HG03460 (cell line): ENCODE data around the gene SNAPC4.
A peak's percentile ranks its signal among the peaks of the same experiment; 100 is the strongest.

Source experiments
- ATAC-seq: cut with Tn5 transposase; IDR thresholded peaks from one replicate; pipeline ENCODE4 v1.9.1; 2021; ENCODE audit not compliant: unreplicated experiment

SNAPC4 gene

DNA sequence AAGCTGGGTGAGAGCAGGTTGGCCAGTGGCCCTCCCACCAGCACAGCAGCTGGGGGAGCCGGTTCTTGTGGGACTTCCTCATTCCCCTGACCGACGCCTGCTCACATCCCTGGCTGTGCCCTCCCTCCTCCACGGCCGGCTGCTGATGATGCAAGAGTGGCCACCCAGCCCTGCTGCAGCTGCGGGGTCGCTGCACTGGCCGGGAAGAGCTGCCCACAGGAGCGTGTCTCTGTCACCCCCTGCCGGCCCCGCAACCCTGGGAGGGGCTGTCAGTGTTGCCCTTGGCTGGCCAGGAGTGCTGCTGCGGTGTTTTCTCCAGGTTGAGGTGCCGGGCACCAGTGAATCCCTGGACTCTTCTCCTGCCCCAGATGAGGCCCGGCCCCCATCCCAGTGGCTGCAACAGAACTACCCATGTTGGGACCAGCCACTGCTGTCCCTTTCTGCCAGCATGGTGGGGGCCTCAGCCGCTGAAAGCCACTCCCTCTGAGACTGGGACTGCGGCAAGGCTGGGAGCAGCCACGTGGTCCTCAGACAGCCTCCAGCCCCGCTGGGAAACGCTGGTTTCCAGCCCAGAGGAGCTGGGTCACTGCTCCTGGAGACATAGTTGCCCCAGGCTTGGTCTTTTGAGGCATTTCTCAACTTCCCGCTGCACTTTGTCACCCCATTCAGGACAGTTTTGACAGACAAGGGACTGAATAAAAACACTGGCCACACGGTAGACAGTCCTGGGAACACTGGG lies 27.2 kb downstream of the SNAPC4 start:
- no peak for ATAC-seq

DNA sequence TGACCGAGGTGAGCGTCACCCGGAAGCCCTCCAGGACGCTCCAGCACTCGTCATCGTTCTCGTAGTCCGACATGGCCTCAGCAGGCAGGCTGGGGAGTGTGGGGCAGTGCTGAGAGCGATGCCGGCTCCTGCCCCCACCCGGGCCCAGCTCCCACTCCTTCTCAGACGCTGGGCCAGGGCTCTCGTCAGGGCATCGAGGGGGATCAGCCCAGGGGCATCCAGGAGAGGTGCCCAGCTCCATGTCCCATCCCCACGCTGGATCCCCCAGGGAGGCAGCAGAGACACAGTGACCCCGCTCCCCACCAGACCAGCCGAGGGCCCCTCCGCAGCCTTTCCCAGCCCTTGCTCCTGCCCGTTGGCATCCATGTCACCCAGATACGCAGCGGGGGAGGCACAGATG lies 28.0 kb downstream of the SNAPC4 start:
- no peak for ATAC-seq

GRCh38 chr9:136371533-136371880 lies 28.5 kb downstream of the SNAPC4 start:
- ATAC-seq, result no peak

GRCh38 chr9:136370687-136371532 lies 29.1 kb downstream of the SNAPC4 start:
- ATAC-seq, result no peak

GRCh38 chr9:136370037-136370436 lies 29.9 kb downstream of the SNAPC4 start:
- ATAC-seq, result no peak

GRCh38 chr9:136368190-136368589 lies 31.8 kb downstream of the SNAPC4 start:
- ATAC-seq, result no peak

GRCh38 chr9:136367296-136368145 lies 32.4 kb downstream of the SNAPC4 start:
- no peak for ATAC-seq

- ATAC-seq, result no peak
Measured at GRCh38 chr9:136366826-136367225, 33.1 kb downstream of the SNAPC4 start.

- no peak for ATAC-seq
Measured at GRCh38 chr9:136365775-136366222, 34.2 kb downstream of the SNAPC4 start.

GRCh38 chr9:136364942-136365774 lies 34.8 kb downstream of the SNAPC4 start:
- ATAC-seq, result no peak

- no peak for ATAC-seq
Measured at GRCh38 chr9:136363949-136364748, 35.8 kb downstream of the SNAPC4 start.

DNA sequence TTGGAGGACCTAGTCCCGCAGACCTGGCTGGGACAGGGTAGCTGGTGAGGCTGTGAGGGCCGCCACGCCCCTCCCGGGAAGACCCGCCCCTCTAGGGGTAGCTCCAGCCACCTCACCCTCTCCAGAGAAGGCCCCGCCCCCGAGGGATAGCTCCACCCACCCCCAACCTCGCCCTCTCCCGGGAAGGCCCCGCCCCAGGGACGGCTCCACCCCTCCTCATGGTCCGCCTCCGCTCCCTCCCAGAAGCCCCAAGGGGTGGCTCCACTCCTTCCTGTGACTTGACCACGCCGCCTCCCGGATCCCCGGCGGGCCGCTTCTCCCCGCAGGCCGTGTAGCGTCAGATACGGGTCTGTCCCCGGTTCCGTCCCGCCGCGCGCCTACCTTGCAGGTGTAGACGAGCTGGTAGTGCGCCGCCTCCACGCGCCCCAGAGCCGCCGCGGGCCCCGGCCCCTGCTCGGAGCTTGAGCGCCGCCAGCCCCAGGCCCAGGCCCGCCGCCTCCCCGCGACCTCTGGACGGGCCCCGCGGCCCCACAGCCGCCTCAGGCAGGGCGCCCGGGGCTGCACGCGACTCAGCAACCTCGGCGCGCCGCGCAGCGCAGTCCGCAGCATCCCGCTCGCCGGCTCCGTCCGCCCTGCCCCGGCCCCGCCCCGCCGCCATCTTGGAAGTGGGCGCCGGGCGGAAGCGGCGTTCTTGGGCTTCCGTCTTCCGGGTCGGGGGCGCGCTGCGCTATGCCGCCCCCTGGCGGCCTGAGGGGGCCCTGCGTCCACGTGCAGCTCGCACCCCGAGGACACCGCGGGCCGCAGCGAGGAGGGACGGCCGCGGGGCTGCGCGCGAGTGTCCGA lies 36.6 kb downstream of the SNAPC4 start, which contains the start of gene DNLZ:
Gene DNLZ (minus strand): TSS at position 639 of the 843 bp plus-strand sequence. CDS start 30 bp downstream, at position 609.
- ATAC-seq, result peak; percentile 83

- no peak for ATAC-seq
Measured at GRCh38 chr9:136362450-136362784, 37.6 kb downstream of the SNAPC4 start.

GRCh38 chr9:136361754-136362449 lies 38.1 kb downstream of the SNAPC4 start:
- ATAC-seq, result no peak

GRCh38 chr9:136361047-136361753 lies 38.8 kb downstream of the SNAPC4 start:
- ATAC-seq, result no peak

DNA sequence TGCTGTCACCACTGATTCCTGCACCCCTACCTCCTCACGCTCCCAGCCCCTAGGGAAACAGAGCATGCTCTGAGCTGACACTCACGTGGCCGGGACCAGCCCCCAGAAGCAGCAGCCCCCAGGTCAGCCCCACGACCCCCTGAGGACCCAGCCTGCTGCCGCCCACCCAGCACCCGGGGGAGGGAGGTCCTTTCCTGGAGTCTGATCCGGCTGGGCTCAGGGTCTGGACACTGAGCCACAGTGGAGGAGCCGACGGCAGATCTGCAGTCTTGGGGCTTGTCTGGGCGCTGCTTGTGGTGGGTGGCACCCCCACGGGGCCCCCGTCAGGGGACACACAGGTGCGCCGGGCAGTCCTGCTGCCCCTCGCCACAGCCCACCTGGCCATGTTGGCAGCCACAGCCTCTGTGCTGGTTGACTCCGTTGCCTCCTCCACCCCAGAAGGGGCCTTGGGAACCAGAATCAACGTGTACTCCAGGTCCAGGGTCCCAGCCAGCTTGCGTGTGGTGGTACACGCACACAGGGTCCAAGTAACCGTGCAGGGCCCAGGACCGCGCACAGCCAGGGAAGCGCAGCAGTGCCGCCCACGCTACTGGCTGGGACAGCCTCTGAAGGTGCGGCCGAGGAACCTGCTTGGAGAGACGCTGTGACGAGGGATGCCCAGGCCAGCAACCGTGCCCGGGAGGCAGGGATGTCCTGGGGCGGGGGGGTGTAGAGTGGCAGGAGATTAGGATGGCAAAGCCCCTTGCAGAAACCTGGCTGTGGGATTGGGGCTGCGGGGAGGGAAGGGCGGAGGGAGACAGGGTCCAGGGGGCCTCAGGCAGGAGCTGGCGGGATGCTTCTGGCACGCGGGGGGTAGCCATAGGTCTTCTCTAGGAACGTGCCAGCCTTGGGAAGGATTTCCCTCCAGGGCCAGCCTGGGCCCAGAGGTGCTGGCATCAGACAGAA lies 39.9 kb downstream of the SNAPC4 start:
- no peak for ATAC-seq
